DMS153 (cell line): ENCODE data around the gene ASB10.

Source experiments
- DNase-seq: peaks from one replicate; lab custom pipeline; 2025; lab: John Stamatoyannopoulos, UW

Gene ASB10

DNA sequence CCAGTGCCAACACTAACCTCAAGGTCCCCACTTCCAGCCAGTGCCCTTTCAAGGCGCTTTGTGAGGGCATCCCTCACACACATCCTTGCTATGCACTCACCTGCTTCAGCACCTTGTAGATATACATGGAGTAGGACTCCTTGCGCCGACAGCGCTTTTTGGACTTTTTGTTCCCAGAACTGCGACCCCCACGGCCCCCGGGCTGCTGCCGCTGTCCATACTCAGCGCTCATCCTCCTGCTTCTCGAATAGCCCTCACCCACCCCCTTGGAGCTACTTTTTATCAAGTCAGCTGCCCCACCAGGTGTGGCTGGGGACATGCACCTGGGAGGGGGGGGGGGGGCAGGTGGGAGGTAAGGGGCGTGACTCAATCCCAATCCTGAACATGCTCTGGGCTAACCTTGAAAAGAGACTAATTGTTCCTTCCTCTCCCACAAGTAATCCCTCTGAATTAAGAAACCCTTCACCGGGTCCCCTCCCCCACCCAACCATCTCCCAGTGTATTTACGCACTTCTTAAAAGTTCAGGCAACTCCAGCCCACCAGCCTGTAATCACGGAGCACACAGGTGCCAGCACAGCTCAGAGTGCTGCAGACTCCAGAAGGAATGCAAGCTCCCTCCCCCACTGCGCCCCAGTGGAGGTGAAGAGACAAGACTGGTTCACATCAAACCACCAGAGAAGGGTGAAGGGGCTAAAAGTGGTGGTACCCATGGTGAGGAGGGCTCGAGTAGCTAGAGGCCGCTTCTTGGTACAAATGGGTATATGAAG lies 23.2 kb upstream of the ASB10 start, which contains the start of gene H2BK1:
Gene H2BK1, minus strand, starts transcription at position 402 of the 768 bp plus-strand sequence. Its CDS starts 170 bp downstream, at position 232.
- DNase-seq: no peak

- no peak for DNase-seq
Observed at GRCh38 chr7:151209588-151209987, 22.5 kb upstream of the ASB10 start.

DNA sequence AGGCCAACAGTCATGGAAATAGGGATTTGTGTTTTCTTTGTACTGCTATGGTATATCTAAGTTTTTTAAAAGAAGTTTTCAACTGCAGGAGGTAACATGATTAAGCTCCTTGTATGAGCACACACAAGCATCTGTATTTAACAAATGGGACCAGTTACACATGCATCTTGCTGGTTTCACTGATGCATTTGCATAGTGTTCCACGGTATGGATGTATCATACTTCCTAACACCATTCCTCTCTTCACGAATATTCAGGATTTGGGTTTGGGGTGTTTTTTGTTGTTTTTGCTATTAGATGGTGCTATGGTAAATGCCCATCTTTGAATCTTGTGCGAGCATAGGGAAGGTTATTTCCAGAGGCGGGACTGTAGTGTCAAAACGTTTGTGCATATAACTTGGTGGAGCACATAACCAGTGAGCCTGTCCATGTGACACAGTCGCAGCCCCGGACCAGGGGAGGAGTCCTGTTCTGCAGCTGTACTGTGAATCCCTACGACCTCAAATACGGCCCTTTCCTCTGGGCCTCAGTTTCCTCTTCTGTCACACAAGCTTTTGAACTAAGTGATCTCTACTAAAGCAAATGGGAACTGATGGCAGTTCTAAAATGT lies 21.3 kb upstream of the ASB10 start:
- no peak for DNase-seq

DNA sequence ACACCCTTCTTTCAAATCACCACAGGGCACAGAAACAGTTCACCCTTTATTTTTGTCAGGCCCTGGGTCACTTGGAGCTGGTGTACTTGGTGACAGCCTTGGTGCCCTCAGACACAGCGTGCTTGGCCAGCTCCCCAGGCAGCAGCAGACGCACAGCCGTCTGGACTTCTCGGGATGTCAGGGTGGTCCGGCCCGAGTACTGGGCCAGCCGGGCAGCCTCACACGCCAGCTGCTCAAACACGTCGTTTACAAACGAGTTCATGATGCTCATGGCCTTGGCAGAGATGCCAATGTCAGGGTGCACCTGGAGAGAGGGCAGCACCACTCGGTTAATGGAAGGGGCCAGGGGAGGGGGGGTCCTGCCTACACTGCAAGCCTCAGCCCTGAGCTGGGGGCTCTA lies 20.8 kb upstream of the ASB10 start:
- DNase-seq: no peak

DNA sequence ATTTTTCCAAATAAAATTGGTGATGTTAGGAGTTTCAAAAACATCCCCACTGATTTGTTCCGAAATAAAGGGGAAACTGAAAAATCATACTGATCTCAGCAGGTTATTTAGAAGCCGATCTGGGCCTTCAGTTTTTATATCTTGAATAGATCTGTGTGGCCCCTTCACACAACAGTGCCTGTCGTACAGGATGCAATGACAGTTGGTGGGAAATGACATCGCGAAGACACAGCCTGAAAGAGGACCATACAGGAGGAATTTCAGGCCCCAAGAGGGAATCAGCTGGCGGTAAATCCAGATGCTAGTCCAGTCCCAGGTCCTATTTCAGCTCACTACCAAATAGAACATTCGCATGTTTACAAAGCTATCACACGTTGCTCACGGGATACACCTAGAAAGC lies 20.3 kb upstream of the ASB10 start:
- no peak for DNase-seq

DNA sequence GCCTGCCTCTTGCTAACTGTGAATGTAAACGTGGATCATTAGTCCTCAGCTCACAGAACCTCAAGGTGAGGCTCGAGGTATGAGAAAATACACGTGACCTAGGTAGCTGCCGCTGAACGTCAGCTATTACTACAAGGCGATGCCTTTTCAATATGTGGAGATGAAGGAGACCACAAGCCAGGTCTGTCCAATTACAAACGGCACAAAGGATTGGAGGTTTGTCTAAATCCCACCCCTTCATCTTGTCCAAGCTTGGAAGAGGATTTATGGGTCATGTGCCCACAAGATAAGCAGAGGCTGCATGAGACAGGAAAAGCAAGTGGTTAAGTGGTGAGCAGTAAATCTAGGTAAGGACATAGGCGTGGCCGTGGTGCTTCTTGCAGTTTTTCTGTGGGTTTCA lies 19.9 kb upstream of the ASB10 start:
- no peak for DNase-seq

- DNase-seq: no peak
Observed at GRCh38 chr7:151205730-151206129, 18.7 kb upstream of the ASB10 start.

DNA sequence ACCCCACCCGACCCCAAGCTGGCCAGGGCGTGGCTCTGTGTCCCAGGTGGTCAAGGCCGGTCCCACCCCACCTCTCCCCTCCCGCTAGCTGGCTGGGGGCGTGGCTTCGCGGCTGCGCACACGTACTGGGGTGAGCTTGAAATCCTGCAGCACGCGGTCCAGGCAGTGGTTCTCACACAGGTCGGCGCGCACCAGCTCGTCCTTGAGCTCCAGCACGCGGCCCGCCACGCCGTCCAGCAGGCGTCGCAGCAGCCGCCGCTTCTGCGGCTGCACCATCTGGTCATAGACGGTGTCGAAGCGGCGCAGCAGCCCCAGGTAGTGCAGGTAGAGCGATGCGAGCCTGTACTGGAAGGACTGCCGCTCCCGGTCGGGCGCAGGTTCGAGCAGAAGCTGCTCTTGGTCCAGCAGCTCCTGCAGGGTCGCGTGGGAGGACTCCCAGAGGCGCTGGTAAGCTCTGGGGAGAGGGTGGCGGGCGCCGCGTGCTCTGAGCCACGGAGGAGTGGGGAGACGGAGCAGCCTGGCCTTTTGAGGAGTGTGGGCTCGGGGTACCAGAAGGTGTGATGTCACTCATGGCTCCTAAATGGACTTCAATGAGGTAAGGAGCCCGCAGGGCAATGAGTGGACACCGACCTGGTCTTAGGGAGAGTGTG lies 17.5 kb upstream of the ASB10 start:
- no peak for DNase-seq

DNA sequence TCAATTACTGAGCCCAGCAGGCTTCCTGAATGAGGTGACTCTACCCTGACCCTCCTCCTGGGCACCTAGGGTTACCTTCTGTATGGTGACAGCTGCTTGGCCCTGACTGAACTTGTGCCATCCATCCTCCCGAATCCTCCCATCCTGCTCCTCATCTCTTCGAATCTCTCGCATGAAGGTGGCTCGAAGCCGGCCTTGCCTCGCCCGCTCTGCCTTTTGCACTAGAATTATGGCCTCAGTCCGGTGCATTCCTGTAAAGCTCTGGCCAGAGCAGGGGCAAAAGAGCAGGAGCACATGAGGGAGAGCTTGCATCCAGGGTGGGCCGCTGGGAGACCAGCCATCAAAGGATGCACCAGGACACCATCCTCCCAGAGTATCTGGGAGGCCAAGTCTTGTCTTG lies 15.8 kb upstream of the ASB10 start:
- DNase-seq: no peak

DNA sequence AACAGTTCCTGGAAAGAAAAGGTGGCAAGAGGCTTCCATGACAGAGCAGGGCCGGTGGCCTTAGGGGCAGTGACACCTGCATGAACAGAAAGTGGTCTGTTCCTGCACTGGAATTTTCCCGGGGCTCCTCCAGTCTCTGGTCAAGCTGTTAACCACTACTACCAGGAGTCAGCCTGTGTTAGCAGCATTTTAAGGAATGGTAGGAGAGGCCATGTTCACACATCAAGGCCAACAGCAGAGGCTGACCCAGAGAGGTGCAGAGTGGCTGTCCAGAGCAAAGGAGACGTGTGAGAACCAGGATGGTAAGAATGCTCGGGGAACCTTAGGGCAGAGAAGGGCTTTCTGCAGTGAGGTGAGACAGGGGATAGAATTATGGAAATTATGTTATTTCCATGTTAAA lies 14.7 kb upstream of the ASB10 start:
- no peak for DNase-seq

DNA sequence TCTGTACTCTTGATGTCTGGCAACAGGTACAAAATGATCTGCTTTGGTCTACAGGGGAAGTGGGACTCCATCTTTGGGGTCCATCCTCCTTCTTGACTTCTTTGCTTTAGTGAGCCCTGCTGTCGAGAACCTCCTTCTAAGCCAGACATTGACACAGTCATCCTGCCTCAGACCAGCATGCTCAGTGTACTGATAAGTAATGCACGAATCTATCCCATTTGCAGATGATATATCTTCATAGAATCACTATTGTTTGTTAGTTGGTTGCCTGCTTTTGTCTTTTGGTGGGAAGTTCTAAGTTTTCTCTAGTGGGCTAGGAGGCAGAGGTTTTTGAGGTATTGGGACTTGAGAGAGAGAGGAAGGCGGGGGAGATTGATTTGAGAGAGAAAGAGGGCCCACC lies 14.3 kb upstream of the ASB10 start:
- no peak for DNase-seq

DNA sequence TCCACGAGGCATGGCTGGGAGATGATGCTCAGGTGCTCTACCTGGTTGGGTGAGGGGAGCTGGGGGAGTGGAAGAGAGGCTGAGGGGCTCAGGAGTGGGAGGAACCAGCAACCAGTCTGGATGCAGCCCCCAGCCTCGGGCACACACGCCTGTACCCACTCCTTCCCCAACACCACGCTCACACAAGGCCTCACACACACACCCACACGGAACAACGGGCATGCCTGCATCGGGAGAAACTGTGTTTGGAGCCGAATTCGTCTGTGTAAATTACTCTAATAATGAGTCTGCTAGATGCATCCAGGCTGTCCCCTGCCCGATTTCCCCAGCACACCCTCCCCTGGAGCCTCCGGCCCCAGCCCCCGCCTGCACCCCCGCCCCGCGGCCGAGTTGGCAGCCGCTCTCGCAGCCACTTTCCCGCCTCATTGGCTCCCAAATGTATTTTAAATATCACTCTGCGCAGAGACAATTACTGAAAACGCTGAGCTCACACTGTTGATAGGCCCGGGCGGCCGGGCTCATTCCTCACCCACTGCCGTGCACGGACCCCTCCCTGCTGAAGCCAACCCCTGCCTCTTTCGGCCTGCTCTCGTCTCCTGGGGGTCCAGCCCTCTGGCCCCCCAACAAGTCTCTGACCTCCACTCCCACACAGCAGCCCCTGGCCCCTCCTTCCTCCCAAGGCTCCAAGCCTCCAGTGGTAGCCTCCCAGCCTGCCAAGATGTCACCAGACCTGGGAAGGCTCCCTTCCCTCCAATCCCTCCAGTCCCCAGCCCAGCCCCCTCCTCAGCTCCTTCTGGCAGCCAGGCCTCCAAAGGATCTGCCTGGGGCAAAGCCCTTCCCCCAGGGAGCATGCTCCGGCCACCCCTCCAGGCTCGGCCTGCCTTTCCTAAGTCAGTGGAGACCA lies 12.1 kb upstream of the ASB10 start:
- DNase-seq: no peak

DNA sequence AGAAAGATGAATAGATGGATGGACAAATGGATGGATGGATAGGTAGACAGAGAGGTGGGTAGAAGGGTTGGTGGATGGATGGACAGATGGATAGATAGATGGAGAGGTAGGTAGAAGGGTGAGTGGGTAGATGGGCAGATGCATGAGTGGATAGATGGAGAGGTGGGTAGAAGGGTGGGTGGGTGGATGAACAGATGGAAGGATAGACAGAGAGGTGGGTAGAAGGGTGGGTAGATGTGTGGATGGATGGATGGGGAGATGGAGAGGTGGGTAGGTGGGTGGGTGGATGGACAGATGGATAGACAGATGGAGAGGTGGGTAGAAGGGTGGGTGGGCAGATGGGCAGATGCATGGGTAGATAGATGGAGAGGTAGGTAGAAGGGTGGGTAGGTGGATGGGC lies 10.9 kb upstream of the ASB10 start:
- DNase-seq: no peak

- DNase-seq: no peak
Observed at GRCh38 chr7:151195616-151196450, 8.8 kb upstream of the ASB10 start.

GRCh38 chr7:151194188-151194587 lies 7.1 kb upstream of the ASB10 start:
- no peak for DNase-seq

GRCh38 chr7:151193203-151193978 lies 6.3 kb upstream of the ASB10 start:
- DNase-seq: no peak

DNA sequence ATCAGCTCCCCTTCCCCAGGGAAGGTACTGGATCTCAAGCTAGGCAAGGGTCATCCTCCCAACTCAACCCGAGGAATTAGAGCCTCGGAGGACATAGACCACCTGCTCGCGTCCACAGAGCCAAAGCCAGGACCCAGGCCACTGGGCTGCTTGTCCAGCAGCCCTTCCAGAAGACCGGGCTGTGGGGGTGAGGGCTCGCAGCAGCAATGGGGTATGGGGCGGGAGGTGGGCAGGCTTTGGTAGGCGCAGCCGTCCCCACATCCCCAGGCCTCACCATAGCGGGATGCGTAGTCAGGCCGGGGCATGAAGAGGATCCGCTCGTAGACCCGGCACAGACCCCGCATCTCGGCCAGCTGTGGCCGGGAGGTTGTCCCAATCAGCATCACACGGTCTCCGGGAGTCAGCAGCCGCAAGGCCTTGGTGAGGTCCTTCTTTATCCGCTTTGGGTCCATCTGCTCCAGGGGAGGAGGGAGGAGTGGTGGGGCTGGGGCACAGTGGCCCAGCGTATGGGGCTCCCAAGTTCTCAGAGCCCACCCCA lies 5.0 kb upstream of the ASB10 start:
- no peak for DNase-seq

DNA sequence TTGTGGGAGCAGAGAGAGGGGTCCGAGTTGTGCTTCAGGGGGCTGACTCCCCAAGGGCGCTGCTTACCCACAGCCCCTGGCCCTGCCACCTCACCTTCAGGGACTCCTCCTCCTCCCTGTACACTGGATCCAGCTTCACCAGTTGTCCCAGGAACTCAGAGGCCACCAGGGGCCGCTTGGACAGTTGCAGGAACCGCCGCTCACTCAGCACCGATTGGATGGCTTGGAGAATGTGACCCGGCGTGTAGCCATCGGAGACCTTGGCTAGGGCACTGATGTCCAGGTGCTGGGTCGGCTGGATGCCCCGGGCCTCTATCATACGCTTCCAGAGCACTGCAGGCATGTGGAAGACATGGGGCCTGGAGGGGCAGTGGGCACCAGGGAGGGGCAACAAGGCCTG lies 4.5 kb upstream of the ASB10 start:
- no peak for DNase-seq

GRCh38 chr7:151189038-151189437 lies 2.0 kb upstream of the ASB10 start:
- DNase-seq: no peak

DNA sequence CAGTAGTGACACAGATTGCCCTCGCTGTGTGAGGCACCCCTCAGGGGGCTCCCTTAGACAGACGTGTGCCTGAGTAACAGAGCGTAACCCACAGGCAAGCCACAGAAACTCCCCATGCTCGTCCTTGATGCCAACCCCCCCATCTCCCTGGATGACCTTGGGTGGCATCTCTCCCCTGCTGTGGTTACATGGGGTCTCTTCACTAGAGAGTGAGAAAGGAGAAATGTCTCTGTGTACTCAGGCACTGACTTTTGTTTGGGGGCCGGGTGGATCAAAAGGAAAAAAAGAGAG lies 1.1 kb upstream of the ASB10 start:
- no peak for DNase-seq
